Sigmoid colon (tissue), 7 donors: Measurements from ENCODE around the gene PLA2R1. TPM values are rescaled to one million over a fixed set of nuclear protein-coding genes. Genes with fewer than 3 reads are reported as not detected.

Experiments
- DNase-seq: peaks from one replicate; pipeline ENCODE4 v3.0.0-alpha.2; 2019
- H3K27ac ChIP-seq, 4 donors: fragments of 200-600 bp; sonication (generic); one replicate each; pipeline ENCODE4 v1.5.1; 2016 to 2019; ENCODE audit warnings: mild to moderate bottlenecking in 1 of 4
- H3K27me3 ChIP-seq, 3 donors: fragments of 200-600 bp; sonication (generic); one replicate each; pipeline ENCODE4 v1.5.1; 2019; ENCODE audit warnings: mild to moderate bottlenecking in 1 of 3
- H3K36me3 ChIP-seq, 4 donors: fragments of 200-600 bp; sonication (generic); one replicate each; pipeline ENCODE4 v1.5.1; 2016 to 2019
- H3K4me1 ChIP-seq, 4 donors: fragments of 200-600 bp; sonication (generic); one replicate each; pipeline ENCODE4 v1.5.1; 2017 to 2019
- H3K4me3 ChIP-seq, 4 donors: fragments of 200-600 bp; sonication (generic); one replicate each; pipeline ENCODE4 v1.5.1; 2017 to 2019; ENCODE audit warnings: mild to moderate bottlenecking in 2 of 4, moderate library complexity in 1 of 4
- H3K9me3 ChIP-seq, 4 donors: fragments of 200-600 bp in 3 of 4; sonication (generic) in 3 of 4; one replicate each; pipeline versions ENCODE4 v1.5.1 to v1.6.1; 2013 to 2019
- EP300 ChIP-seq, 4 donors: sonication (generic); formaldehyde crosslinking; IDR thresholded peaks; one replicate each; pipeline ENCODE4 v1.6.1; 2017; ENCODE audit warnings: antibody characterized with exemption in 4 of 4
- POLR2A ChIP-seq, 2 donors: fragments of 450-650 bp; IDR thresholded peaks; one replicate each; pipeline ENCODE4 v1.6.1; 2016; ENCODE audit warnings: antibody characterized with exemption in 2 of 2, mild to moderate bottlenecking in 2 of 2, moderate library complexity in 2 of 2
- POLR2AphosphoS5 ChIP-seq, 4 donors: sonication (generic); formaldehyde crosslinking; IDR thresholded peaks; one replicate each; pipeline ENCODE4 v1.6.1; 2017; ENCODE audit warnings: antibody characterized with exemption in 4 of 4
- WGBS, 2 donors: extraction: QIAGEN DNeasy Blood & Tissue Kit; methylation state at CpG; one replicate each; pipeline ENCODE4 v1.1.7; 2013; 5-methylcytosine and 5-hydroxymethylcytosine counted together
- intact Hi-C: fragments of 100-400 bp; cut with DNase I; formaldehyde crosslinking; loops from one replicate; pipeline ENCODE4 v1.15.1; 2023
- polyA plus RNA-seq, 3 donors: library from polyadenylated mRNA; stranded (reverse); fragments of 200-250 nt; gene quantifications; one replicate each; pipeline ENCODE4 v1.2.3, GENCODE V29; 2013
- total RNA-seq, 4 donors: library from RNA; depleted of rRNA; stranded (reverse); fragments of >200 nt; gene quantifications; one replicate each; pipeline ENCODE4 v1.1.0, GENCODE V29; 2016
- TF ChIP-seq, protein P1 (sequence below), 4 experiments: fragments of 450-650 bp in 3 of 4; fragments of 200-600 bp in 1 of 4; IDR thresholded peaks; one replicate each; pipeline ENCODE4 v1.5.1; 2016 to 2019; ENCODE audit warnings: antibody characterized with exemption in 4 of 4, mild to moderate bottlenecking in 3 of 4, moderate library complexity in 2 of 4
- donor health status: healthy with polysubstance abuse.
- donor health status: Bipolar disorder and iron deficiency.
- donor health status: healthy.

The PLA2R1 gene
- total and polyA plus RNA-seq, 7 donors = 0.23 to 19.7 (median 3.9) TPM

DNA sequence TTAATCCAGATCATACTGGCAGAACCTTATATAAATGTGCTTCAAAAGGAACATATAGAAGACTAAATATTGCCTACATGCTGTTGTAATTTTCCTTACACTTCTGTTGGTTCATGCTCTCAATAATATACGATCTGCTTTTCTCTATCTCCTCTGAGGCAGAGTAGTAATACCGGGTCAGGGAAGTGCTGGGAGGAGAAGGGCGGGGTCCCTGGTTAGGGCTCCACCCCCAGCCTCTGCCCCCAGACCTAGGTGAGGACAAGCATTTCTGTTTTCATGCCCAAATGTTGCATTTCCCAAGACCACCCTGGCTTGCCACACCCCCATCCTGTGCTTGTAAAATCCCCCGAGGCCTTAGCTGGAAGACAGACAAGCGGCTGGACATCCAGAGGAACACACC is 55.3 kb downstream of the PLA2R1 start:
- DNase-seq = no peak
- Histone ChIP-seq H3K27ac (no peak overlapping the region), H3K4me3 (no peak overlapping the region), H3K4me1 (peaks cover 0 to 12% (median 5%) of the 10 kb centered on the region in 4 donors), H3K36me3 (peaks cover 0 to 18% (median 0%) of the 10 kb centered on the region in 4 donors), H3K9me3 (no peaks in the 10 kb centered on the region), H3K27me3 (no peaks in the 10 kb centered on the region)
- 90 to 95% methylated on average over 5 of the region's 5 CpGs for WGBS, 2 donors
- no peak for TF ChIP-seq POLR2A (IDR thresholded peaks at IDR 0.05)
- TF ChIP-seq POLR2AphosphoS5 (IDR thresholded peaks at IDR 0.05) = no peak
- TF ChIP-seq, protein P1, sequence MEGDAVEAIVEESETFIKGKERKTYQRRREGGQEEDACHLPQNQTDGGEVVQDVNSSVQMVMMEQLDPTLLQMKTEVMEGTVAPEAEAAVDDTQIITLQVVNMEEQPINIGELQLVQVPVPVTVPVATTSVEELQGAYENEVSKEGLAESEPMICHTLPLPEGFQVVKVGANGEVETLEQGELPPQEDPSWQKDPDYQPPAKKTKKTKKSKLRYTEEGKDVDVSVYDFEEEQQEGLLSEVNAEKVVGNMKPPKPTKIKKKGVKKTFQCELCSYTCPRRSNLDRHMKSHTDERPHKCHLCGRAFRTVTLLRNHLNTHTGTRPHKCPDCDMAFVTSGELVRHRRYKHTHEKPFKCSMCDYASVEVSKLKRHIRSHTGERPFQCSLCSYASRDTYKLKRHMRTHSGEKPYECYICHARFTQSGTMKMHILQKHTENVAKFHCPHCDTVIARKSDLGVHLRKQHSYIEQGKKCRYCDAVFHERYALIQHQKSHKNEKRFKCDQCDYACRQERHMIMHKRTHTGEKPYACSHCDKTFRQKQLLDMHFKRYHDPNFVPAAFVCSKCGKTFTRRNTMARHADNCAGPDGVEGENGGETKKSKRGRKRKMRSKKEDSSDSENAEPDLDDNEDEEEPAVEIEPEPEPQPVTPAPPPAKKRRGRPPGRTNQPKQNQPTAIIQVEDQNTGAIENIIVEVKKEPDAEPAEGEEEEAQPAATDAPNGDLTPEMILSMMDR (IDR thresholded peaks at IDR 0.05) = no peak
- intact Hi-C loops = no loop called here

DNA sequence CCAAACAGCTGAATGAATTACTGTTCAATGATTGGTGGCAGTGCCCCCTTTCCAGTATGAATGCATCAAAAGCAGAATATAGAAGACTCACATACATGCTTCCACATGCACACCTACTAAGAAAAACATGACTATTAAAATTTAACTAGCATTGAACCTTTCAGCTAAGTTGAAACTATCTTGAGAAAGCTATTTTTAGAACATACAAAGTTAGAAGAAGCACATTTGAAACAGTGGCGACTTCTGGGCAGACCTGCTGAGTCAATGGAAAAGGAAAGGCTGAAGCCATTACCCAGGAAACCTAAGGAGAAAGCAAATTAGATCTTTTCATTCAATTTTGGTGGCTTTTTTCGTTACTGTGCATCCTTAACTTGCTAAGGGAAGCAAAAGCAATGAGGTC is 55.9 kb downstream of the PLA2R1 start:
- DNase-seq = no peak
- no peaks in the 10 kb centered on the region for H3K9me3 ChIP-seq
- peaks cover 0 to 12% (median 5%) of the 10 kb centered on the region in 4 donors for H3K4me1 ChIP-seq
- H3K4me3 ChIP-seq = no peak overlapping the region
- H3K36me3 ChIP-seq = peaks cover 0 to 12% (median 0%) of the 10 kb centered on the region in 4 donors
- TF ChIP-seq, protein P1 (IDR thresholded peaks at IDR 0.05) = no peak
- TF ChIP-seq EP300 (IDR thresholded peaks at IDR 0.05) (no peak), POLR2AphosphoS5 (IDR thresholded peaks at IDR 0.05) (no peak), POLR2A (IDR thresholded peaks at IDR 0.05) (no peak)
- intact Hi-C loops = no loop called here
- whole genome bisulfite sequencing, 2 donors = 73 to 86% methylated on average over 2 of the region's 2 CpGs
- H3K27me3 ChIP-seq = no peaks in the 10 kb centered on the region
- no peak overlapping the region for H3K27ac ChIP-seq

- peaks cover 0 to 12% (median 5%) of the 10 kb centered on the region in 4 donors for H3K4me1 ChIP-seq
- H3K36me3 ChIP-seq = peaks cover 0 to 10% (median 0%) of the 10 kb centered on the region in 4 donors
- H3K27me3 ChIP-seq = no peaks in the 10 kb centered on the region
- intact Hi-C loops = no loop called here
- WGBS, 2 donors = 90 to 92% methylated on average over 3 of the region's 3 CpGs
- TF ChIP-seq, protein P1 (IDR thresholded peaks at IDR 0.05) = no peak
- TF ChIP-seq EP300 (IDR thresholded peaks at IDR 0.05) = no peak
- TF ChIP-seq POLR2A (IDR thresholded peaks at IDR 0.05) = no peak
- no peak for TF ChIP-seq POLR2AphosphoS5 (IDR thresholded peaks at IDR 0.05)
- H3K4me3 ChIP-seq = no peak overlapping the region
- H3K9me3 ChIP-seq = no peaks in the 10 kb centered on the region
- no peak overlapping the region for H3K27ac ChIP-seq
- DNase-seq = no peak
Measured at GRCh38 chr2:160005908-160006307, 56.5 kb downstream of the PLA2R1 start.

- Histone ChIP-seq H3K36me3 (peaks cover 0 to 10% (median 0%) of the 10 kb centered on the region in 4 donors), H3K4me1 (peaks cover 0 to 12% (median 5%) of the 10 kb centered on the region in 4 donors), H3K9me3 (no peaks in the 10 kb centered on the region), H3K4me3 (no peak overlapping the region), H3K27me3 (no peaks in the 10 kb centered on the region), H3K27ac (no peak overlapping the region)
- intact Hi-C loops = no loop called here
- 95 to 96% methylated on average over 5 of the region's 5 CpGs for WGBS, 2 donors
- TF ChIP-seq EP300 (IDR thresholded peaks at IDR 0.05) (no peak), POLR2A (IDR thresholded peaks at IDR 0.05) (no peak), POLR2AphosphoS5 (IDR thresholded peaks at IDR 0.05) (no peak)
- TF ChIP-seq, protein P1 (IDR thresholded peaks at IDR 0.05) = no peak
- DNase-seq = no peak
Measured at GRCh38 chr2:160005476-160005875, 56.9 kb downstream of the PLA2R1 start.

DNA sequence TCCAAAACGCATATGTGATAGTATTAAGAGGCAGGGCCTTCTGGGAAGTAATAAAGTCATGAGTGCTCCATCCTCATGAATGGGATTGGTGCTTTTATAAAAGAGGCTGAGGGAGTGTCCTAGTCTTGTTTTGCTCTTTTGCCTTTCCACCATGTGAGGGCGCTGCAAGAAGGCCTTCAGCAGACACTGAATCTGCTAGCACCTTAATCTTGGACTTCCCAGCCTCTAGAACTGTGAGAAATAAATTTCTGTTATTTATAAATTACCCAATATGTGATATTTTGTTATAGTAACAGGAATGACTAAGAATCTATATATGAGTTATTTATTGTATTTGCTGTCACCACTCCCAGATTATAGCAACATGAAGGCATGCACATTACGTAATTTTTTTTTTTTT is 63.5 kb downstream of the PLA2R1 start:
- 89 to 90% methylated on average over 3 of the region's 3 CpGs for WGBS, 2 donors
- H3K9me3 ChIP-seq = no peaks in the 10 kb centered on the region
- intact Hi-C loops = no loop called here

More for the DNA sequence above, 63.5 kb downstream of the PLA2R1 start:
- Histone ChIP-seq H3K36me3 (peaks cover 0 to 3% (median 0%) of the 10 kb centered on the region in 4 donors), H3K27me3 (no peaks in the 10 kb centered on the region), H3K27ac (no peak overlapping the region), H3K4me3 (no peak overlapping the region), H3K4me1 (peaks cover 0 to 4% (median 0%) of the 10 kb centered on the region in 4 donors)
- no peak for DNase-seq
- TF ChIP-seq POLR2AphosphoS5 (IDR thresholded peaks at IDR 0.05) (no peak), POLR2A (IDR thresholded peaks at IDR 0.05) (no peak), EP300 (IDR thresholded peaks at IDR 0.05) (no peak)
- TF ChIP-seq, protein P1 (IDR thresholded peaks at IDR 0.05) = no peak
